PFSK-1 (cell line): ENCODE data around the gene RFTN1.

ENCODE experiments used
- FOXP2 ChIP-seq: optimal IDR thresholded peaks from 2 replicates; pipeline ENCODE3; 2011; ENCODE audit warnings: borderline replicate concordance, control low read depth, inconsistent platforms; ENCODE audit not compliant: insufficient read depth; ENCODE audit errors: extremely low read length, extremely low read depth
- POLR2AphosphoS5 ChIP-seq: IDR thresholded peaks from 2 replicates; pipeline ENCODE4 v1.6.1; 2012; ENCODE audit warnings: low read depth, mild to moderate bottlenecking, control low read depth, low read length, moderate library complexity
- REST ChIP-seq, 2 experiments: IDR thresholded peaks; 2 replicates each; pipeline versions ENCODE4 v1.6.1 to v1.8.0; 2011 to 2012; ENCODE audit warnings: low read depth in 2 of 2, low read length in 2 of 2, control low read depth in 1 of 2, inconsistent platforms in 1 of 2, mild to moderate bottlenecking in 1 of 2, moderate library complexity in 1 of 2; ENCODE audit not compliant: insufficient read depth in 1 of 2
- SIN3A ChIP-seq: IDR thresholded peaks from 2 replicates; pipeline ENCODE4 v1.6.1; 2012; ENCODE audit warnings: mild to moderate bottlenecking, low read length, moderate library complexity, borderline replicate concordance; ENCODE audit not compliant: insufficient read depth
- TAF1 ChIP-seq: IDR thresholded peaks from 2 replicates; pipeline ENCODE4 v1.6.1; 2012; ENCODE audit warnings: low read length, control low read depth, borderline replicate concordance; ENCODE audit not compliant: insufficient read depth

The RFTN1 gene

GRCh38 chr3:16382845-16383244 lies 130.7 kb downstream of the RFTN1 start:
- TF ChIP-seq REST (IDR thresholded peaks at IDR 0.05; ENCODE audit: insufficient read depth in 1 of 2, low read depth in 2 of 2, low read length in 2 of 2) (no peak), FOXP2 (no peak), TAF1 (no peak), POLR2AphosphoS5 (no peak), SIN3A (no peak)

GRCh38 chr3:16381426-16381825 lies 132.1 kb downstream of the RFTN1 start:
- TF ChIP-seq POLR2AphosphoS5 (no peak), SIN3A (no peak), REST (IDR thresholded peaks at IDR 0.05; ENCODE audit: insufficient read depth in 1 of 2, low read depth in 2 of 2, low read length in 2 of 2) (no peak), TAF1 (no peak), FOXP2 (no peak)

GRCh38 chr3:16380421-16380820 lies 133.1 kb downstream of the RFTN1 start:
- TF ChIP-seq SIN3A (no peak), POLR2AphosphoS5 (no peak), TAF1 (no peak), REST (IDR thresholded peaks at IDR 0.05; ENCODE audit: insufficient read depth in 1 of 2, low read depth in 2 of 2, low read length in 2 of 2) (no peak), FOXP2 (no peak)

GRCh38 chr3:16379838-16380237 lies 133.7 kb downstream of the RFTN1 start:
- TF ChIP-seq REST (IDR thresholded peaks at IDR 0.05; ENCODE audit: insufficient read depth in 1 of 2, low read depth in 2 of 2, low read length in 2 of 2) (no peak), TAF1 (no peak), POLR2AphosphoS5 (no peak)

GRCh38 chr3:16378920-16379319 lies 134.6 kb downstream of the RFTN1 start:
- no peak for TF ChIP-seq REST (IDR thresholded peaks at IDR 0.05; ENCODE audit: insufficient read depth in 1 of 2, low read depth in 2 of 2, low read length in 2 of 2)
- no peak for TF ChIP-seq FOXP2
- no peak for TF ChIP-seq POLR2AphosphoS5
- no peak for TF ChIP-seq SIN3A
- no peak for TF ChIP-seq TAF1
